Activated B cell treated with CpG ODN at 0.5 μM for 24 hours (primary cell): Measurements from ENCODE around the gene KCNMA1. TPM values are rescaled to one million over a fixed set of nuclear protein-coding genes. Genes with fewer than 3 reads are reported as not detected.
"Not testable (repeated sequence)": the region's sequence is repeated elsewhere in the genome, so short reads cannot be mapped to it uniquely, and the experiment has no call there.

Source experiments
- ATAC-seq: fragments of 200-7000 bp; cut with Tn5 transposase; one replicate; pipeline ENCODE4 v1.10.0; 2021; ENCODE audit warnings: low read depth, mild to moderate bottlenecking, moderate library complexity
- CTCF ChIA-PET: fragments of 350-600 bp; sonication (Branson Sonifier 250); formaldehyde crosslinking; loops from one replicate; lab custom pipeline; 2021; ENCODE audit warnings: antibody characterized with exemption; lab: Charles Lee
- POLR2A ChIA-PET: fragments of 350-600 bp; sonication (Branson Sonifier 250); formaldehyde crosslinking; loops from one replicate; lab custom pipeline; 2021; ENCODE audit warnings: antibody characterized with exemption; lab: Charles Lee
- DNase-seq: peaks from one replicate; pipeline ENCODE4 v3.0.0; 2022
- H3K27ac Mint-ChIP-seq: one replicate; pipeline ENCODE4 v1.8.0; 2020; ENCODE audit warnings: mixed read lengths
- H3K27me3 Mint-ChIP-seq: one replicate; pipeline ENCODE4 v1.8.0; 2021; ENCODE audit warnings: mixed read lengths
- H3K36me3 Mint-ChIP-seq: one replicate; pipeline ENCODE4 v1.8.0; 2021; ENCODE audit warnings: low read depth, mixed read lengths
- H3K4me1 Mint-ChIP-seq: one replicate; pipeline ENCODE4 v1.8.0; 2021; ENCODE audit warnings: mixed read lengths
- H3K4me3 Mint-ChIP-seq: one replicate; pipeline ENCODE4 v1.8.0; 2020; ENCODE audit warnings: mild to moderate bottlenecking, mixed read lengths
- H3K9me3 Mint-ChIP-seq: one replicate; pipeline ENCODE4 v1.8.0; 2020; ENCODE audit warnings: mixed read lengths
- intact Hi-C: fragments of 100-400 bp; cut with micrococcal nuclease; formaldehyde crosslinking; loops from one replicate; pipeline ENCODE4 v1.15.1; 2024
- total RNA-seq: library from RNA; stranded (reverse); gene quantifications from 2 replicates; pipeline ENCODE4 v1.2.3, GENCODE V29; 2022
- TF ChIP-seq, protein P1 (sequence below): fragments of 200-600 bp; IDR thresholded peaks from one replicate; pipeline ENCODE4 v1.8.0; 2022; ENCODE audit warnings: antibody characterized with exemption, mild to moderate bottlenecking

KCNMA1 gene
- total RNA-seq, 1 donor from 2014 or later: 3.7 TPM

- CTCF ChIA-PET: interaction anchor here (1.3 kb wide), 1 partner anchor 215 kb away, joined by 3 read pairs; no protein-coding TSS in a partner anchor
- intact Hi-C loops: no loop called here
- Mint-ChIP-seq H3K27me3 (peaks cover 3% of the 10 kb centered on the region), H3K36me3 (no peaks in the 10 kb centered on the region), H3K4me3 (no peak overlapping the region), H3K9me3 (no peaks in the 10 kb centered on the region), H3K27ac (no peak overlapping the region), H3K4me1 (no peaks in the 10 kb centered on the region)
- ATAC-seq: no peak
- DNase-seq: no peak
- POLR2A ChIA-PET: no interaction called here
- TF ChIP-seq, protein P1, sequence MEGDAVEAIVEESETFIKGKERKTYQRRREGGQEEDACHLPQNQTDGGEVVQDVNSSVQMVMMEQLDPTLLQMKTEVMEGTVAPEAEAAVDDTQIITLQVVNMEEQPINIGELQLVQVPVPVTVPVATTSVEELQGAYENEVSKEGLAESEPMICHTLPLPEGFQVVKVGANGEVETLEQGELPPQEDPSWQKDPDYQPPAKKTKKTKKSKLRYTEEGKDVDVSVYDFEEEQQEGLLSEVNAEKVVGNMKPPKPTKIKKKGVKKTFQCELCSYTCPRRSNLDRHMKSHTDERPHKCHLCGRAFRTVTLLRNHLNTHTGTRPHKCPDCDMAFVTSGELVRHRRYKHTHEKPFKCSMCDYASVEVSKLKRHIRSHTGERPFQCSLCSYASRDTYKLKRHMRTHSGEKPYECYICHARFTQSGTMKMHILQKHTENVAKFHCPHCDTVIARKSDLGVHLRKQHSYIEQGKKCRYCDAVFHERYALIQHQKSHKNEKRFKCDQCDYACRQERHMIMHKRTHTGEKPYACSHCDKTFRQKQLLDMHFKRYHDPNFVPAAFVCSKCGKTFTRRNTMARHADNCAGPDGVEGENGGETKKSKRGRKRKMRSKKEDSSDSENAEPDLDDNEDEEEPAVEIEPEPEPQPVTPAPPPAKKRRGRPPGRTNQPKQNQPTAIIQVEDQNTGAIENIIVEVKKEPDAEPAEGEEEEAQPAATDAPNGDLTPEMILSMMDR: no peak
These were observed 249.0 kb downstream of the KCNMA1 start for GRCh38 chr10:77388571-77389100.

GRCh38 chr10:77387701-77388100 is 249.9 kb downstream of the KCNMA1 start:
- H3K9me3 Mint-ChIP-seq, H3K4me3 Mint-ChIP-seq, ATAC-seq, H3K27me3 Mint-ChIP-seq, CTCF ChIA-PET, H3K4me1 Mint-ChIP-seq, intact Hi-C loops, H3K36me3 Mint-ChIP-seq, H3K27ac Mint-ChIP-seq, POLR2A ChIA-PET, DNase-seq: not testable (repeated sequence)

DNA sequence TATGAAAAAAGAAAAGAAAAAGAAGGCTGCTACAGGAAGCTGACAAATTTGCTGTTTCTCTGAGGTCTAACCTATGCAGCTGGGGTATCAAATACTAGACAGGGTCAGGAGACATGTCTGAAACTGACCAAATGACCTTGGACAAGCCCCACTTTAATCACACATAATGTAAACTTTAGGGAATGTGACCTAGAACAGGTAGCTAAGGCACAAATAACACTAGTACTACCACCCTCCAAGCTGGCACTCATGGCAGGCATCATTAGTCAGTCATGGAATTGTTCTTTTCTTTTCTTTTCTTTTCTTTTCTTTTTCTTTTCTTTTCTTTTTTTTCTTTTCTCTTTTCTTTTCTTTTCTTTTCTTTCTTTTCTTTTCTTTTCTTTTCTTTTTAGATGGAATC is 250.4 kb downstream of the KCNMA1 start:
- Mint-ChIP-seq H3K27me3 (peaks cover 3% of the 10 kb centered on the region), H3K27ac (no peak overlapping the region), H3K4me3 (no peak overlapping the region), H3K36me3 (no peaks in the 10 kb centered on the region), H3K9me3 (no peaks in the 10 kb centered on the region), H3K4me1 (no peaks in the 10 kb centered on the region)
- POLR2A ChIA-PET: no interaction called here
- TF ChIP-seq, protein P1: no peak
- intact Hi-C loops: no loop called here
- no peak for DNase-seq
- ATAC-seq: no peak
- CTCF ChIA-PET: interaction anchor here (0.6 to 1.2 kb wide), 2 partner anchors 136 to 255 kb away, joined by 3 read pairs; no protein-coding TSS in a partner anchor

- ChIA-PET POLR2A (no interaction called here), CTCF (interaction anchor here (0.6 to 1.2 kb wide), 2 partner anchors 136 to 255 kb away, joined by 3 read pairs; no protein-coding TSS in a partner anchor)
- H3K4me1 Mint-ChIP-seq: no peaks in the 10 kb centered on the region
- ATAC-seq: no peak
- no peaks in the 10 kb centered on the region for H3K36me3 Mint-ChIP-seq
- H3K27me3 Mint-ChIP-seq: peaks cover 3% of the 10 kb centered on the region
- H3K9me3 Mint-ChIP-seq: no peaks in the 10 kb centered on the region
- H3K27ac Mint-ChIP-seq: no peak overlapping the region
- DNase-seq: no peak
- intact Hi-C loops: no loop called here
- TF ChIP-seq, protein P1: no peak
- H3K4me3 Mint-ChIP-seq: no peak overlapping the region
These were observed 250.8 kb downstream of the KCNMA1 start for GRCh38 chr10:77386838-77387237.

- H3K4me1 Mint-ChIP-seq: no peaks in the 10 kb centered on the region
- ATAC-seq: no peak
- H3K4me3 Mint-ChIP-seq: no peak overlapping the region
- H3K36me3 Mint-ChIP-seq: no peaks in the 10 kb centered on the region
- TF ChIP-seq, protein P1: no peak
- CTCF ChIA-PET: interaction anchor here (1.2 kb wide), 1 partner anchor 135 kb away, joined by 3 read pairs; no protein-coding TSS in a partner anchor
- DNase-seq: no peak
- H3K27ac Mint-ChIP-seq: no peak overlapping the region
- intact Hi-C loops: no loop called here
- H3K9me3 Mint-ChIP-seq: no peaks in the 10 kb centered on the region
- POLR2A ChIA-PET: no interaction called here
- H3K27me3 Mint-ChIP-seq: peaks cover 3% of the 10 kb centered on the region
These were observed 251.2 kb downstream of the KCNMA1 start for GRCh38 chr10:77386365-77386764.

- H3K4me3 Mint-ChIP-seq: no peak overlapping the region
- no peak overlapping the region for H3K27ac Mint-ChIP-seq
- ChIA-PET POLR2A (no interaction called here), CTCF (no interaction called here)
- ATAC-seq (no peak), DNase-seq (no peak)
- H3K27me3 Mint-ChIP-seq: peaks cover 3% of the 10 kb centered on the region
- no peaks in the 10 kb centered on the region for H3K4me1 Mint-ChIP-seq
- no peaks in the 10 kb centered on the region for H3K9me3 Mint-ChIP-seq
- no peaks in the 10 kb centered on the region for H3K36me3 Mint-ChIP-seq
- TF ChIP-seq, protein P1: no peak
- intact Hi-C loops: no loop called here
These were observed 252.3 kb downstream of the KCNMA1 start for GRCh38 chr10:77385315-77385714.
